Mesenchymal stem cell (in vitro differentiated cells and primary cell): ENCODE measurements around the gene SGIP1.

Experiments used
- DNase-seq: peaks from one replicate; pipeline ENCODE4 v3.0.0-alpha.2; 2013
- H2AFZ ChIP-seq: one replicate; pipeline ENCODE4 v1.6.1; 2013; ENCODE audit warnings: low read depth, mild to moderate bottlenecking, control low read depth, inconsistent platforms, low read length, moderate library complexity
- H2AK5ac ChIP-seq: 2 replicates; pipeline ENCODE4 v1.6.1; 2013; ENCODE audit warnings: low read length, moderate library complexity, mild to moderate bottlenecking, inconsistent platforms; ENCODE audit not compliant: severe bottlenecking
- H2BK120ac ChIP-seq: one replicate; pipeline ENCODE4 v1.6.1; 2013; ENCODE audit warnings: low read depth, mild to moderate bottlenecking, inconsistent platforms, low read length, moderate library complexity
- H2BK12ac ChIP-seq, 2 experiments: one replicate each; pipeline ENCODE4 v1.6.1; 2013; ENCODE audit warnings: inconsistent platforms in 2 of 2, low read length in 2 of 2, mild to moderate bottlenecking in 2 of 2, moderate library complexity in 2 of 2, control low read depth in 1 of 2
- H2BK15ac ChIP-seq: one replicate; pipeline ENCODE4 v1.6.1; 2013; ENCODE audit warnings: mild to moderate bottlenecking, low read depth, inconsistent platforms; ENCODE audit not compliant: poor library complexity, severe bottlenecking
- H2BK5ac ChIP-seq: 2 replicates; pipeline ENCODE4 v1.6.1; 2013; ENCODE audit warnings: low read depth, mild to moderate bottlenecking, low read length, control low read depth, inconsistent platforms; ENCODE audit not compliant: poor library complexity, severe bottlenecking
- H3K14ac ChIP-seq, 2 experiments: one replicate each; pipeline ENCODE4 v1.6.1; 2013; ENCODE audit warnings: inconsistent platforms in 2 of 2, low read length in 2 of 2, control low read depth in 1 of 2, mild to moderate bottlenecking in 1 of 2, moderate library complexity in 1 of 2
- H3K18ac ChIP-seq, 2 experiments: one replicate each; pipeline ENCODE4 v1.6.1; 2013; ENCODE audit warnings: inconsistent platforms in 2 of 2, low read length in 2 of 2, control low read depth in 1 of 2, low read depth in 1 of 2, mild to moderate bottlenecking in 1 of 2
- H3K23ac ChIP-seq, 2 experiments: one replicate each; pipeline ENCODE4 v1.6.1; 2013; ENCODE audit warnings: inconsistent platforms in 2 of 2, low read length in 2 of 2, mild to moderate bottlenecking in 2 of 2, moderate library complexity in 2 of 2, control low read depth in 1 of 2
- H3K27ac ChIP-seq: 2 replicates; pipeline ENCODE4 v1.5.1; 2013; ENCODE audit warnings: mild to moderate bottlenecking, moderate library complexity, low read length, control low read depth, inconsistent platforms; ENCODE audit not compliant: poor library complexity, severe bottlenecking
- H3K27me3 ChIP-seq, 2 experiments: 2 replicates each; pipeline versions ENCODE4 v1.6.1 to v1.7.0; 2013; ENCODE audit warnings: low read length in 2 of 2, mild to moderate bottlenecking in 2 of 2, moderate library complexity in 2 of 2, control low read depth in 1 of 2, inconsistent platforms in 1 of 2; ENCODE audit not compliant: control insufficient read depth in 1 of 2, insufficient read depth in 1 of 2
- H3K36me3 ChIP-seq, 2 experiments: 2 replicates each; pipeline versions ENCODE4 v1.6.1 to v1.7.0; 2013; ENCODE audit warnings: low read length in 2 of 2, control low read depth in 1 of 2, inconsistent platforms in 1 of 2, low read depth in 1 of 2, mild to moderate bottlenecking in 1 of 2; ENCODE audit not compliant: insufficient read depth in 2 of 2, control insufficient read depth in 1 of 2
- H3K4ac ChIP-seq, 2 experiments: one replicate each; pipeline ENCODE4 v1.6.1; 2013; ENCODE audit warnings: inconsistent platforms in 2 of 2, low read length in 2 of 2, mild to moderate bottlenecking in 2 of 2, moderate library complexity in 2 of 2, control low read depth in 1 of 2, low read depth in 1 of 2
- H3K4me1 ChIP-seq: 2 replicates; pipeline ENCODE4 v1.6.1; 2013; ENCODE audit warnings: low read depth, low read length, control low read depth; ENCODE audit not compliant: control insufficient read depth, insufficient read depth
- H3K4me2 ChIP-seq: 2 replicates; pipeline ENCODE4 v1.6.1; 2013; ENCODE audit warnings: low read length, mild to moderate bottlenecking, inconsistent platforms; ENCODE audit not compliant: poor library complexity, severe bottlenecking
- H3K4me3 ChIP-seq, 2 experiments: 2 replicates each; pipeline versions ENCODE4 v1.5.1 to v1.7.0; 2013; ENCODE audit warnings: low read length in 2 of 2, mild to moderate bottlenecking in 2 of 2, control low read depth in 1 of 2, low read depth in 1 of 2; ENCODE audit not compliant: insufficient read depth in 1 of 2
- H3K79me1 ChIP-seq: replicated peaks from 2 replicates; pipeline ENCODE4 v1.6.1; 2013; ENCODE audit warnings: mild to moderate bottlenecking, control low read depth, low read length, inconsistent platforms; ENCODE audit not compliant: poor library complexity, severe bottlenecking
- H3K9ac ChIP-seq: 2 replicates; pipeline ENCODE4 v1.7.0; 2013; ENCODE audit warnings: mild to moderate bottlenecking, low read length, moderate library complexity
- H3K9me3 ChIP-seq: 2 replicates; pipeline ENCODE4 v1.7.0; 2013; ENCODE audit warnings: mild to moderate bottlenecking, low read length; ENCODE audit not compliant: control insufficient read depth
- H4K8ac ChIP-seq: one replicate; pipeline ENCODE4 v1.6.1; 2013; ENCODE audit warnings: inconsistent platforms, mild to moderate bottlenecking, low read length, moderate library complexity
- H4K91ac ChIP-seq: one replicate; pipeline ENCODE4 v1.6.1; 2013; ENCODE audit warnings: mild to moderate bottlenecking, low read length, inconsistent platforms
- WGBS: methylation state at CpG from one replicate; pipeline ENCODE4 v1.1.7; 2013; ENCODE audit warnings: mixed read lengths; 5-methylcytosine and 5-hydroxymethylcytosine counted together

Gene SGIP1

DNA sequence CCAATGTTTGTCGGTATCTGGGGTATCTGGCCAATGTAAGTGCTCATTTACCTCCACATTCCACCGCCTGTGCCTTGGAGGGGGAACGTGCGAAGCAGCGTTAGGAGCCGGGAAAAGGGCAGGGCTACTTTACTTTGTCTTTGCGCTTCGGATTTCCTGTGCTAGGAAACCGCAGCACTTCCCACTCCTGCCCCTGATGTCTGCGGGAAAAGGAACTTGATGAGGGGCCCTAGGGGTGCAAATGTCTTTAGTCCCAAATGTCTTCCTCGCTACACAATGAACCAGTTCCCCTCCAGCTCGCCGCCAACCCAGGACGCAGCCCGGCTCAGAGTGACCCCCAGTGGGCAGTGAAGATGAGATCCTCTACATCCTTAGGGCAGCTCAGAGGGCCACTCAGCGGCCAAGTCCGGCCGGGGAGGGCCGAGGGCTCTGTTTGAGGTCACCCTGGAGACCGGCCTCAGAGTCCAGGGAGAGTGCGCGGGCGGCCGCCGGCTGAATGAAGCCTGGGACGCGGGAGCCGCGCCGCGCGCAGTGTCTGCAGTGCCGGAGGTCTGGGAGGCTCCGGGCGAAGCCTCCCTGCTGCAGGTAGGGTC lies 218.1 kb downstream of the SGIP1 start, which contains the start of gene DYNLT5:
Gene DYNLT5, plus strand, starts transcription at position 460 of the 593 bp plus-strand sequence. CDS start 2,200 bp downstream, outside the sequence.
- H3K4me1 ChIP-seq, result peaks cover 12% of the 10 kb centered on the region
- peak within 1 kb of the TSS; percentile 51 to 75 for H3K4me3 ChIP-seq
- no peaks in the 10 kb centered on the region for H3K79me1 ChIP-seq
- H2BK5ac ChIP-seq, result peak within 1 kb of the TSS; percentile 3
- H3K4me2 ChIP-seq, result peak within 1 kb of the TSS; percentile 99
- H3K14ac ChIP-seq, result peak within 1 kb of the TSS in 1 of 2 experiments; percentile 98
- 8% methylated on average over 30 of the region's 35 CpGs for WGBS
- H3K4ac ChIP-seq, result peak within 1 kb of the TSS; percentile 13 to 43
- H2BK15ac ChIP-seq, result no peak within 1 kb of the TSS
- no peaks in the 10 kb centered on the region for H3K36me3 ChIP-seq
- no peaks in the 10 kb centered on the region for H3K9me3 ChIP-seq
- peak within 1 kb of the TSS; percentile 42 to 74 for H2BK12ac ChIP-seq
- H2BK120ac ChIP-seq, result peak within 1 kb of the TSS; percentile 73
- peak within 1 kb of the TSS; percentile 67 for H2AFZ ChIP-seq
- peak within 1 kb of the TSS; percentile 81 for H3K9ac ChIP-seq
- H3K27me3 ChIP-seq, result no peaks in the 10 kb centered on the region
- peak within 1 kb of the TSS; percentile 78 for H4K8ac ChIP-seq
- H2AK5ac ChIP-seq, result no peak within 1 kb of the TSS
- H3K18ac ChIP-seq, result peak within 1 kb of the TSS; percentile 19 to 55
- peak; percentile 75 for DNase-seq
- peak within 1 kb of the TSS; percentile 67 for H4K91ac ChIP-seq
- H3K23ac ChIP-seq, result peak within 1 kb of the TSS in 1 of 2 experiments; percentile 94
- no peak within 1 kb of the TSS for H3K27ac ChIP-seq

- H2AFZ ChIP-seq, result peak overlapping the region; percentile 67
- peak overlapping the region; percentile 67 for H4K91ac ChIP-seq
- H3K4me3 ChIP-seq, result peak overlapping the region; percentile 51 to 75
- peak overlapping the region; percentile 81 for H3K9ac ChIP-seq
- no peak overlapping the region for H3K27ac ChIP-seq
- H3K23ac ChIP-seq, result peak overlapping the region in 1 of 2 experiments; percentile 94
- no peaks in the 10 kb centered on the region for H3K36me3 ChIP-seq
- no peaks in the 10 kb centered on the region for H3K79me1 ChIP-seq
- no peak overlapping the region for H2AK5ac ChIP-seq
- no peak overlapping the region for H2BK15ac ChIP-seq
- no peaks in the 10 kb centered on the region for H3K27me3 ChIP-seq
- H3K4me2 ChIP-seq, result peak overlapping the region; percentile 99
- peak overlapping the region; percentile 73 for H2BK120ac ChIP-seq
- no peak for DNase-seq
- H2BK5ac ChIP-seq, result no peak overlapping the region
- peaks cover 12% of the 10 kb centered on the region for H3K4me1 ChIP-seq
- H3K18ac ChIP-seq, result peak overlapping the region in 1 of 2 experiments; percentile 55
- peak overlapping the region; percentile 78 for H4K8ac ChIP-seq
- H3K9me3 ChIP-seq, result no peaks in the 10 kb centered on the region
- 51% methylated on average over 17 of the region's 18 CpGs for WGBS
- peak overlapping the region in 1 of 2 experiments; percentile 74 for H2BK12ac ChIP-seq
- H3K4ac ChIP-seq, result peak overlapping the region; percentile 13 to 43
- peak overlapping the region in 1 of 2 experiments; percentile 98 for H3K14ac ChIP-seq
Observed at GRCh38 chr1:66752671-66753371, 218.9 kb downstream of the SGIP1 start.

DNA sequence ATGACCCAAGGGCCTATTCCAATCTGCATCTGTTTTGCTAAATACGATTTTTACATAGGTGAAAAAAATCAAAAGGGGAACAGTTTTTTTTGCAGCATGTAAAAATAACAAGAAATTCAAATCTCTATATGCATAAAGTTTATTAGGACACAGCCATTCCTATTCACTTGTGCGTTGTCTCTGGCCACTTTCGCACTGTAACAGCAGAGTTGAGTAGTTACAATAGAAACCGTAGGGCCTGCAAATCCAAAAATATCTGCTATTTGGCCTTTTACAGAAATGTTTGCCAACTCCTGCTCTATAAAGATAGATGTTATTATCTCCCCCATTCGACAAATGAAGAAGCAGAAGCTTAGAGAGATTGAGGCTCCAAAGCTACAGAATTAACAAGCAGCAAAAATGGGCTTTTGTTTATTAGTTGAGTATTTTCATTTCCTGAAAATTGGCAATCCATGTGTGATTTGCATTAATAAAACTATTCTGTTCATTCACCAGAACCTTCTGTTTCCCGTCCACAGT lies 223.8 kb downstream of the SGIP1 start:
- no peak overlapping the region for H3K18ac ChIP-seq
- no peak overlapping the region for H2BK5ac ChIP-seq
- H2AK5ac ChIP-seq, result no peak overlapping the region
- H3K4me3 ChIP-seq, result no peak overlapping the region
- no peak overlapping the region for H3K9ac ChIP-seq
- no peak overlapping the region for H2AFZ ChIP-seq
- no peak overlapping the region for H4K8ac ChIP-seq
- no peaks in the 10 kb centered on the region for H3K27me3 ChIP-seq
- H3K4ac ChIP-seq, result no peak overlapping the region
- H2BK15ac ChIP-seq, result no peak overlapping the region
- H3K23ac ChIP-seq, result no peak overlapping the region
- no peak overlapping the region for H4K91ac ChIP-seq
- no peak overlapping the region for H2BK120ac ChIP-seq
- no peak for DNase-seq
- H3K9me3 ChIP-seq, result no peaks in the 10 kb centered on the region
- peaks cover 3% of the 10 kb centered on the region for H3K4me1 ChIP-seq
- no peaks in the 10 kb centered on the region for H3K79me1 ChIP-seq
- H3K27ac ChIP-seq, result no peak overlapping the region
- no peaks in the 10 kb centered on the region for H3K36me3 ChIP-seq
- no peak overlapping the region for H3K4me2 ChIP-seq
- H2BK12ac ChIP-seq, result no peak overlapping the region
- H3K14ac ChIP-seq, result no peak overlapping the region
- 96% methylated on average over 5 of the region's 6 CpGs for WGBS

- no CpG with 5 or more reads among the region's 1 CpG for WGBS
- no peak overlapping the region for H2BK5ac ChIP-seq
- no peak overlapping the region for H3K14ac ChIP-seq
- peak overlapping the region; percentile 38 for H4K8ac ChIP-seq
- H3K36me3 ChIP-seq, result no peaks in the 10 kb centered on the region
- H2BK120ac ChIP-seq, result no peak overlapping the region
- no peaks in the 10 kb centered on the region for H3K4me1 ChIP-seq
- H3K27me3 ChIP-seq, result no peaks in the 10 kb centered on the region
- H3K4me3 ChIP-seq, result no peak overlapping the region
- H2AK5ac ChIP-seq, result no peak overlapping the region
- H2BK12ac ChIP-seq, result no peak overlapping the region
- no peaks in the 10 kb centered on the region for H3K9me3 ChIP-seq
- no peak overlapping the region for H3K23ac ChIP-seq
- no peaks in the 10 kb centered on the region for H3K79me1 ChIP-seq
- no peak overlapping the region for H2BK15ac ChIP-seq
- no peak overlapping the region for H4K91ac ChIP-seq
- H3K9ac ChIP-seq, result no peak overlapping the region
- no peak overlapping the region for H2AFZ ChIP-seq
- no peak overlapping the region for H3K4me2 ChIP-seq
- H3K18ac ChIP-seq, result no peak overlapping the region
- no peak overlapping the region for H3K4ac ChIP-seq
- H3K27ac ChIP-seq, result no peak overlapping the region
- peak; percentile 7 for DNase-seq
Observed at GRCh38 chr1:66758241-66758755, 224.3 kb downstream of the SGIP1 start.
